HG03565 (cell line): ENCODE results near the gene GFY.

ENCODE experiments used
- ATAC-seq: cut with Tn5 transposase; IDR thresholded peaks from one replicate; pipeline ENCODE4 v1.9.1; 2021; ENCODE audit warnings: mild to moderate bottlenecking, moderate library complexity; ENCODE audit not compliant: unreplicated experiment

Gene GFY

GRCh38 chr19:49427855-49428546 is 2.8 kb downstream of the GFY start:
- no peak for ATAC-seq

GRCh38 chr19:49428547-49429451 is 3.6 kb downstream of the GFY start:
- ATAC-seq = no peak

- no peak for ATAC-seq
Measured at GRCh38 chr19:49430172-49430677, 5.0 kb downstream of the GFY start.

- no peak for ATAC-seq
Measured at GRCh38 chr19:49430678-49431329, 5.6 kb downstream of the GFY start.

GRCh38 chr19:49431330-49431749 is 6.2 kb downstream of the GFY start:
- ATAC-seq = no peak

- no peak for ATAC-seq
Measured at GRCh38 chr19:49432141-49433073, 7.2 kb downstream of the GFY start.

- no peak for ATAC-seq
Measured at GRCh38 chr19:49433240-49433901, 8.2 kb downstream of the GFY start.

GRCh38 chr19:49434907-49435583 is 9.9 kb downstream of the GFY start:
- no peak for ATAC-seq

- no peak for ATAC-seq
Measured at GRCh38 chr19:49435670-49436069, 10.5 kb downstream of the GFY start.

- no peak for ATAC-seq
Measured at GRCh38 chr19:49436381-49437017, 11.3 kb downstream of the GFY start.

GRCh38 chr19:49437231-49437630 is 12.0 kb downstream of the GFY start:
- no peak for ATAC-seq

GRCh38 chr19:49438261-49438660 is 13.1 kb downstream of the GFY start:
- no peak for ATAC-seq

- no peak for ATAC-seq
Measured at GRCh38 chr19:49439836-49440235, 14.6 kb downstream of the GFY start.

GRCh38 chr19:49440439-49441209 is 15.4 kb downstream of the GFY start:
- no peak for ATAC-seq

GRCh38 chr19:49441210-49441959 is 16.2 kb downstream of the GFY start, which contains the start of gene SLC17A7:
Gene SLC17A7, minus strand, starts transcription at chr19:49441527. Its CDS starts 148 bp downstream, at chr19:49441379.
- no peak for ATAC-seq

GRCh38 chr19:49441960-49442350 is 16.8 kb downstream of the GFY start:
- no peak for ATAC-seq

GRCh38 chr19:49442354-49442753 is 17.2 kb downstream of the GFY start:
- ATAC-seq = no peak
